AG04449 (cell line): ENCODE results near the gene VSTM1.

Source experiments
- CTCF ChIA-PET: fragments of 350-600 bp; formaldehyde crosslinking; extraction: SDS; loops from one replicate; lab custom pipeline; 2021; ENCODE audit warnings: antibody characterized with exemption; lab: Yijun Ruan, JAX
- POLR2A ChIA-PET: fragments of 400-600, 350-600 bp; formaldehyde crosslinking; extraction: SDS; loops from one replicate; lab custom pipeline; 2020; ENCODE audit warnings: antibody characterized with exemption, inconsistent platforms; lab: Yijun Ruan, JAX
- DNase-seq: peaks from one replicate; pipeline ENCODE4 v3.0.0-alpha.2; 2010; ENCODE audit warnings: low read depth, low spot score
- H3K4me3 ChIP-seq: 2 replicates; pipeline ENCODE4 v1.5.1; 2011; ENCODE audit warnings: low read depth, mild to moderate bottlenecking, control low read depth, low read length
- CTCF ChIP-seq: IDR thresholded peaks from one replicate; pipeline ENCODE4 v1.5.1; 2011; ENCODE audit warnings: mild to moderate bottlenecking, moderate library complexity, low read length, control low read depth, inconsistent platforms; ENCODE audit not compliant: insufficient read depth; ENCODE audit errors: missing control alignments

The VSTM1 gene

GRCh38 chr19:54029301-54029700 lies 34.4 kb downstream of the VSTM1 start:
- ChIA-PET CTCF (interaction anchor here (1.0 to 11.4 kb wide), 20 partner anchors 9 to 241 kb away, joined by 3 to 170 read pairs (median 4); no protein-coding TSS in a partner anchor), POLR2A (no interaction called here)
- no peak overlapping the region for H3K4me3 ChIP-seq
- no peak for DNase-seq
- TF ChIP-seq CTCF: no peak

GRCh38 chr19:54026656-54027055 lies 37.0 kb downstream of the VSTM1 start:
- ChIA-PET POLR2A (no interaction called here), CTCF (interaction anchor here (1.1 to 11.4 kb wide), 5 partner anchors 9 to 255 kb away, joined by 3 to 170 read pairs (median 4); no protein-coding TSS in a partner anchor)

GRCh38 chr19:54024660-54025059 lies 39.0 kb downstream of the VSTM1 start:
- H3K4me3 ChIP-seq: no peak overlapping the region
- no peak for DNase-seq
- POLR2A ChIA-PET: no interaction called here
- CTCF ChIA-PET: interaction anchor here (0.7 to 11.4 kb wide), 25 partner anchors 11 to 829 kb away, joined by 3 to 170 read pairs (median 5); partner anchors contain the start of gene MYADM
- TF ChIP-seq CTCF: no peak

More at GRCh38 chr19:54026656-54027055, 37.0 kb downstream of the VSTM1 start:
- no peak for DNase-seq
- no peak overlapping the region for H3K4me3 ChIP-seq
- no peak for TF ChIP-seq CTCF

- TF ChIP-seq CTCF: no peak
- CTCF ChIA-PET: interaction anchor here (0.8 to 11.4 kb wide), 32 partner anchors 9 to 828 kb away, joined by 3 to 170 read pairs (median 5); partner anchors contain the start of gene MYADM
- H3K4me3 ChIP-seq: no peak overlapping the region
- POLR2A ChIA-PET: interaction anchor here (1.2 kb wide), 1 partner anchor 156 kb away, joined by 4 read pairs; the partner anchor contains the start of gene MYADM
- no peak for DNase-seq
Measured at GRCh38 chr19:54023191-54023590, 40.5 kb downstream of the VSTM1 start.

- no peak overlapping the region for H3K4me3 ChIP-seq
- ChIA-PET POLR2A (no interaction called here), CTCF (interaction anchor here (1.1 to 11.4 kb wide), 8 partner anchors 10 to 229 kb away, joined by 3 to 170 read pairs (median 15); no protein-coding TSS in a partner anchor)
- no peak for TF ChIP-seq CTCF
- DNase-seq: no peak
Measured at GRCh38 chr19:54021932-54022331, 41.8 kb downstream of the VSTM1 start.

- CTCF ChIA-PET: interaction anchor here (1.4 to 11.4 kb wide), 4 partner anchors 8 to 228 kb away, joined by 3 to 170 read pairs (median 42); no protein-coding TSS in a partner anchor
- POLR2A ChIA-PET: no interaction called here
- no peak overlapping the region for H3K4me3 ChIP-seq
- no peak for TF ChIP-seq CTCF
- DNase-seq: no peak
Measured at GRCh38 chr19:54021363-54021762, 42.3 kb downstream of the VSTM1 start.
